Small intestine (tissue), 7 donors: ENCODE measurements around the gene BAAT. TPM values are rescaled to one million over a fixed set of nuclear protein-coding genes. Genes with fewer than 3 reads are reported as not detected.

ENCODE experiments used
- DNase-seq, 2 donors: peaks; one replicate each; pipeline versions ENCODE4 v3.0.0 to v3.0.0-alpha.2; 2013
- FAIRE-seq: peaks from 2 replicates; lab custom pipeline; 2012; peaks lifted over from hg19 to GRCh38; lab: Jason Lieb, UNC
- H3K27ac ChIP-seq, 3 donors: one replicate each; pipeline ENCODE4 v1.5.1; 2013; ENCODE audit warnings: low read length in 2 of 3, mild to moderate bottlenecking in 2 of 3, control low read depth in 1 of 3, inconsistent platforms in 1 of 3, low read depth in 1 of 3, moderate library complexity in 1 of 3
- H3K27me3 ChIP-seq, 3 donors: one replicate each; pipeline ENCODE4 v1.6.1; 2013; ENCODE audit warnings: low read length in 3 of 3, inconsistent platforms in 1 of 3; ENCODE audit not compliant: control insufficient read depth in 3 of 3, insufficient read depth in 3 of 3
- H3K36me3 ChIP-seq, 3 donors: one replicate each; pipeline ENCODE4 v1.6.1; 2013; ENCODE audit warnings: low read length in 3 of 3, inconsistent platforms in 1 of 3, low read depth in 1 of 3, mild to moderate bottlenecking in 1 of 3, moderate library complexity in 1 of 3; ENCODE audit not compliant: control insufficient read depth in 3 of 3, insufficient read depth in 2 of 3
- H3K4me1 ChIP-seq, 3 donors: one replicate each; pipeline ENCODE4 v1.6.1; 2013; ENCODE audit warnings: low read length in 2 of 3, inconsistent platforms in 1 of 3, low read depth in 1 of 3, mild to moderate bottlenecking in 1 of 3, moderate library complexity in 1 of 3; ENCODE audit not compliant: control insufficient read depth in 3 of 3, insufficient read depth in 2 of 3
- H3K4me3 ChIP-seq, 3 donors: one replicate each; pipeline ENCODE4 v1.5.1; 2013; ENCODE audit warnings: low read length in 3 of 3, control low read depth in 1 of 3, inconsistent platforms in 1 of 3, low read depth in 1 of 3, mild to moderate bottlenecking in 1 of 3, moderate library complexity in 1 of 3
- H3K9me3 ChIP-seq, 2 donors: one replicate each; pipeline ENCODE4 v1.6.1; 2013; ENCODE audit warnings: low read depth in 1 of 2, low read length in 1 of 2; ENCODE audit not compliant: control insufficient read depth in 2 of 2, insufficient read depth in 1 of 2
- WGBS, 3 donors: extraction: QIAGEN DNeasy Blood & Tissue Kit; methylation state at CpG; one replicate each; pipeline ENCODE4 v1.1.7; 2013; 5-methylcytosine and 5-hydroxymethylcytosine counted together
- polyA plus RNA-seq, 4 donors: library from polyadenylated mRNA; stranded (reverse) in 3 of 4; unstranded in 1 of 4; fragments of 200-250 nt in 3 of 4; fragments of 120-200 nt in 1 of 4; gene quantifications; one replicate each; pipeline versions ENCODE4 v1.2.1 to v1.2.3, GENCODE V29; 2013
- donor health status: healthy with polysubstance abuse.
- donor health status: control.
- donor health status: control.
- donor health status: Bipolar disorder and iron deficiency.
- donor health status: healthy.

Gene BAAT
- polyA plus RNA-seq, 4 donors, result 0.04 to 2.2 TPM; not detected in 2

- peaks cover 0 to 9% (median 9%) of the 10 kb centered on the region in 3 donors for H3K36me3 ChIP-seq
- H3K9me3 ChIP-seq, result peaks cover 0 to 22% of the 10 kb centered on the region in 2 donors
- H3K27ac ChIP-seq, result peak overlapping the region in 2 of 3 donors; percentile 80 to 86
- H3K4me1 ChIP-seq, result peaks cover 5 to 10% (median 9%) of the 10 kb centered on the region in 3 donors
- H3K27me3 ChIP-seq, result no peaks in the 10 kb centered on the region
- FAIRE-seq (no peak), DNase-seq (peak in 1 of 2 donors; percentile 28)
- peak overlapping the region; percentile 53 to 99 (median 71) for H3K4me3 ChIP-seq
- 4% methylated on average over 4 of the region's 4 CpGs for WGBS, 3 donors
Observed at GRCh38 chr9:101397746-101398067, 12.9 kb upstream of the BAAT start.

GRCh38 chr9:101394687-101395086, 9.9 kb upstream of the BAAT start:
- Histone ChIP-seq H3K4me3 (no peak overlapping the region), H3K27ac (no peak overlapping the region), H3K36me3 (peaks cover 0 to 6% (median 0%) of the 10 kb centered on the region in 3 donors), H3K9me3 (peaks cover 0 to 10% of the 10 kb centered on the region in 2 donors), H3K27me3 (no peaks in the 10 kb centered on the region), H3K4me1 (peaks cover 0 to under 1% (median 0%) of the 10 kb centered on the region in 3 donors)
- whole genome bisulfite sequencing, 3 donors, result 90 to 97% (median 90%) methylated on average over 1 of the region's 1 CpG
- DNase-seq (no peak), FAIRE-seq (no peak)

GRCh38 chr9:101393135-101393534, 8.3 kb upstream of the BAAT start:
- WGBS, 3 donors, result 98 to 100% (median 99%) methylated on average over 3 of the region's 3 CpGs
- FAIRE-seq, result no peak
- H3K27me3 ChIP-seq, result no peaks in the 10 kb centered on the region
- H3K9me3 ChIP-seq, result peaks cover 0 to 10% of the 10 kb centered on the region in 2 donors
- no peaks in the 10 kb centered on the region for H3K4me1 ChIP-seq
- peaks cover 0 to 6% (median 0%) of the 10 kb centered on the region in 3 donors for H3K36me3 ChIP-seq
- H3K27ac ChIP-seq, result no peak overlapping the region
- H3K4me3 ChIP-seq, result no peak overlapping the region
- DNase-seq, result no peak

GRCh38 chr9:101388507-101388993, 3.7 kb upstream of the BAAT start:
- peak in 1 of 2 donors; percentile 29 for DNase-seq
- Histone ChIP-seq H3K9me3 (peaks cover 0 to 13% of the 10 kb centered on the region in 2 donors), H3K4me1 (no peaks in the 10 kb centered on the region), H3K27me3 (no peaks in the 10 kb centered on the region), H3K4me3 (no peak overlapping the region), H3K27ac (no peak overlapping the region), H3K36me3 (peaks cover 0 to 6% (median 0%) of the 10 kb centered on the region in 3 donors)
- FAIRE-seq, result no peak
- WGBS, 3 donors, result 59 to 73% (median 61%) methylated on average over 2 of the region's 2 CpGs

GRCh38 chr9:101387871-101388506, 3.2 kb upstream of the BAAT start:
- Histone ChIP-seq H3K36me3 (peaks cover 0 to 6% (median 0%) of the 10 kb centered on the region in 3 donors), H3K27me3 (no peaks in the 10 kb centered on the region), H3K4me3 (no peak overlapping the region), H3K27ac (no peak overlapping the region), H3K4me1 (no peaks in the 10 kb centered on the region), H3K9me3 (peaks cover 0 to 13% of the 10 kb centered on the region in 2 donors)
- FAIRE-seq, result no peak
- WGBS, 3 donors, result 45 to 57% (median 54%) methylated on average over 6 of the region's 6 CpGs
- DNase-seq, result peak; percentile 65 to 69

GRCh38 chr9:101383361-101383760, 1.4 kb downstream of the BAAT start:
- Histone ChIP-seq H3K27ac (no peak overlapping the region), H3K36me3 (no peaks in the 10 kb centered on the region), H3K27me3 (no peaks in the 10 kb centered on the region), H3K4me3 (no peak overlapping the region), H3K9me3 (peaks cover 0 to 13% of the 10 kb centered on the region in 2 donors), H3K4me1 (no peaks in the 10 kb centered on the region)
- 80 to 87% (median 84%) methylated on average over 2 of the region's 2 CpGs for WGBS, 3 donors
- no peak for FAIRE-seq
- DNase-seq, result no peak

- 90 to 96% (median 94%) methylated on average over 2 of the region's 2 CpGs for WGBS, 3 donors
- Histone ChIP-seq H3K27ac (no peak overlapping the region), H3K27me3 (no peaks in the 10 kb centered on the region), H3K4me1 (no peaks in the 10 kb centered on the region), H3K9me3 (peaks cover 0 to 13% of the 10 kb centered on the region in 2 donors), H3K36me3 (no peaks in the 10 kb centered on the region), H3K4me3 (no peak overlapping the region)
- no peak for DNase-seq
- no peak for FAIRE-seq
Observed at GRCh38 chr9:101381833-101382342, 2.9 kb downstream of the BAAT start.

- H3K36me3 ChIP-seq, result no peaks in the 10 kb centered on the region
- DNase-seq (no peak), FAIRE-seq (no peak)
- H3K4me3 ChIP-seq, result no peak overlapping the region
- WGBS, 3 donors, result 89 to 97% (median 93%) methylated on average over 3 of the region's 3 CpGs
- no peaks in the 10 kb centered on the region for H3K4me1 ChIP-seq
- H3K9me3 ChIP-seq, result peaks cover 0 to 13% of the 10 kb centered on the region in 2 donors
- no peak overlapping the region for H3K27ac ChIP-seq
- no peaks in the 10 kb centered on the region for H3K27me3 ChIP-seq
Observed at GRCh38 chr9:101381118-101381517, 3.7 kb downstream of the BAAT start.
